Measurements from ENCODE around the gene ANKMY2.

DNA sequence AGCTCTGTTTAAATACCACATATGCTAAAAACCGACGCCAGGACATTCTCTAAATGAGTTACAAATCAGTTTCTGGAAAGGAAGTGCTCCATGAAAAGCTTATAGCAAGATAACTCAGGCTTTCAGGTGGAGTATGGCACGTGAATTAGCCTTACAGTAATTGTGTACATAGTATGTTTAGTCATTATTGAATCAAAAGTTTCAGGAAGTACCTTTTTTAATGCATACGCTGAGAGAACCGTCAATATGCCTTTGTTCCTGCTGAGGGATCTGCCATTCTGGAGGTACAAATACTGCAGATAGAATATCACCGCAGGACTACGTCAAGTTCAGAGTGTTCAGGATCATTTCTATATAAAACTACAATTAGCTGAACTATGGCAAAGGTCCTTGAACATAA, 45.7 kb downstream of the ANKMY2 start:
- TF ChIP-seq, protein P1, sequence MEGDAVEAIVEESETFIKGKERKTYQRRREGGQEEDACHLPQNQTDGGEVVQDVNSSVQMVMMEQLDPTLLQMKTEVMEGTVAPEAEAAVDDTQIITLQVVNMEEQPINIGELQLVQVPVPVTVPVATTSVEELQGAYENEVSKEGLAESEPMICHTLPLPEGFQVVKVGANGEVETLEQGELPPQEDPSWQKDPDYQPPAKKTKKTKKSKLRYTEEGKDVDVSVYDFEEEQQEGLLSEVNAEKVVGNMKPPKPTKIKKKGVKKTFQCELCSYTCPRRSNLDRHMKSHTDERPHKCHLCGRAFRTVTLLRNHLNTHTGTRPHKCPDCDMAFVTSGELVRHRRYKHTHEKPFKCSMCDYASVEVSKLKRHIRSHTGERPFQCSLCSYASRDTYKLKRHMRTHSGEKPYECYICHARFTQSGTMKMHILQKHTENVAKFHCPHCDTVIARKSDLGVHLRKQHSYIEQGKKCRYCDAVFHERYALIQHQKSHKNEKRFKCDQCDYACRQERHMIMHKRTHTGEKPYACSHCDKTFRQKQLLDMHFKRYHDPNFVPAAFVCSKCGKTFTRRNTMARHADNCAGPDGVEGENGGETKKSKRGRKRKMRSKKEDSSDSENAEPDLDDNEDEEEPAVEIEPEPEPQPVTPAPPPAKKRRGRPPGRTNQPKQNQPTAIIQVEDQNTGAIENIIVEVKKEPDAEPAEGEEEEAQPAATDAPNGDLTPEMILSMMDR (IDR thresholded peaks at IDR 0.05): no peak
- TF ChIP-seq EZH2 (IDR thresholded peaks at IDR 0.05): no peak
